PC-3 (cell line): Measurements from ENCODE around the gene ORC4. TPM values are rescaled to one million over a fixed set of nuclear protein-coding genes. Genes with fewer than 3 reads are reported as not detected.

Source experiments
- ATAC-seq: fragments of 200-7000 bp; cut with Tn5 transposase; 2 replicates; pipeline ENCODE4 v1.9.1; 2020; ENCODE audit warnings: mild to moderate bottlenecking, moderate library complexity
- BruUV-seq: library from RNA; stranded (reverse); fragments of 400-500 nt; replicated peaks from 2 replicates; lab custom pipeline; 2021; lab: Mats Ljungman, UMichigan
- CTCF ChIA-PET: fragments of 300-600 bp; sonication (Branson Sonifier 250); formaldehyde crosslinking; loops from one replicate; lab custom pipeline; 2022; ENCODE audit warnings: antibody characterized with exemption; lab: Charles Lee
- POLR2A ChIA-PET: fragments of 300-600 bp; sonication (Branson Sonifier 250); formaldehyde crosslinking; loops from one replicate; lab custom pipeline; 2022; ENCODE audit warnings: antibody characterized with exemption; ENCODE audit not compliant: unreplicated experiment; lab: Charles Lee
- DNase-seq: peaks from one replicate; pipeline ENCODE4 v3.0.0-alpha.2; 2015
- H2AFZ ChIP-seq: fragments of 300-600 bp; sonication (generic); 2 replicates; pipeline ENCODE4 v1.6.0; 2016; ENCODE audit warnings: antibody characterized with exemption, low read length
- H3F3A ChIP-seq: fragments of 300-600 bp; sonication (generic); one replicate; pipeline ENCODE4 v1.6.0; 2017; ENCODE audit warnings: antibody characterized with exemption, low read length, control low read depth, mild to moderate bottlenecking; ENCODE audit not compliant: unreplicated experiment
- H3K27ac ChIP-seq: fragments of 300-600 bp; sonication (generic); 2 replicates; pipeline ENCODE4 v1.5.1; 2016; ENCODE audit warnings: mild to moderate bottlenecking, low read length
- H3K27me3 ChIP-seq: fragments of 300-600 bp; sonication (generic); 2 replicates; pipeline ENCODE4 v1.6.1; 2016; ENCODE audit warnings: low read length, mixed read lengths
- H3K36me3 ChIP-seq: fragments of 300-600 bp; sonication (generic); 2 replicates; pipeline ENCODE4 v1.6.1; 2016; ENCODE audit warnings: low read depth, mixed run types, low read length, mixed read lengths
- H3K4me1 ChIP-seq: fragments of 300-600 bp; sonication (generic); 2 replicates; pipeline ENCODE4 v1.5.1; 2016; ENCODE audit warnings: low read length; ENCODE audit not compliant: insufficient read depth
- H3K4me2 ChIP-seq: fragments of 300-600 bp; sonication (generic); 2 replicates; pipeline ENCODE4 v1.6.0; 2016; ENCODE audit warnings: low read length
- H3K4me3 ChIP-seq: fragments of 300-600 bp; sonication (generic); 2 replicates; pipeline ENCODE4 v1.5.1; 2016; ENCODE audit warnings: mild to moderate bottlenecking, low read length, mixed read lengths
- H3K79me2 ChIP-seq: fragments of 300-600 bp; sonication (generic); 2 replicates; pipeline ENCODE4 v1.6.1; 2017; ENCODE audit warnings: low read length, mixed read lengths
- H3K9ac ChIP-seq: fragments of 300-600 bp; sonication (generic); 2 replicates; pipeline ENCODE4 v1.6.0; 2016; ENCODE audit warnings: mild to moderate bottlenecking, low read length
- H3K9me2 ChIP-seq: fragments of 300-600 bp; sonication (generic); replicated peaks from 2 replicates; pipeline ENCODE4 v1.6.1; 2016; ENCODE audit warnings: mixed run types, low read length, mixed read lengths
- H3K9me3 ChIP-seq: fragments of 300-600 bp; sonication (generic); 2 replicates; pipeline ENCODE4 v1.6.1; 2016; ENCODE audit warnings: low read length, mixed read lengths
- H4K20me1 ChIP-seq: fragments of 300-600 bp; sonication (generic); 2 replicates; pipeline ENCODE4 v1.6.1; 2016; ENCODE audit warnings: low read length, mixed read lengths
- CTCF ChIP-seq: fragments of 300-600 bp; sonication (generic); conservative IDR thresholded peaks from 2 replicates; pipeline ENCODE4 v1.5.1; 2017; ENCODE audit warnings: antibody characterized with exemption, low read depth, mild to moderate bottlenecking, low read length
- EZH2 ChIP-seq: fragments of 300-600 bp; sonication (generic); IDR thresholded peaks from one replicate; pipeline ENCODE4 v1.6.1; 2017; ENCODE audit warnings: antibody characterized with exemption, mild to moderate bottlenecking, low read length; ENCODE audit not compliant: unreplicated experiment
- EZH2phosphoT487 ChIP-seq: fragments of 300-600 bp; sonication (generic); IDR thresholded peaks from 2 replicates; pipeline ENCODE4 v1.6.1; 2018; ENCODE audit warnings: mild to moderate bottlenecking, antibody characterized with exemption, low read length, borderline replicate concordance
- intact Hi-C: fragments of 100-400 bp; cut with micrococcal nuclease; formaldehyde crosslinking; loops from 2 replicates; pipeline ENCODE4 v1.9.0; 2023
- total RNA-seq: library from RNA; depleted of rRNA; stranded (reverse); fragments of >200 nt; gene quantifications from 2 replicates; pipeline ENCODE4 v1.2.3, GENCODE V29; 2014

Gene ORC4
- total RNA-seq, 1 experiment from 2014 or later, result 65.9 TPM

GRCh38 chr2:147927053-147927588 lies 93.4 kb downstream of the ORC4 start:
- no peak overlapping the region for H3K4me3 ChIP-seq
- H3K9me3 ChIP-seq, result no peaks in the 10 kb centered on the region
- ATAC-seq (no peak), DNase-seq (no peak)
- H3K4me2 ChIP-seq, result no peak overlapping the region
- TF ChIP-seq EZH2phosphoT487, result no peak
- TF ChIP-seq CTCF, result no peak
- no peak for TF ChIP-seq EZH2
- intact Hi-C loops, result no loop called here
- no peak overlapping the region for H3K27ac ChIP-seq
- no peaks in the 10 kb centered on the region for H3K9me2 ChIP-seq
- no peak overlapping the region for H3K9ac ChIP-seq
- H2AFZ ChIP-seq, result no peak overlapping the region
- H3K79me2 ChIP-seq, result no peaks in the 10 kb centered on the region
- POLR2A ChIA-PET, result interaction anchor here (0.7 kb wide), 1 partner anchor 167 kb away, joined by 10 read pairs; no protein-coding TSS in a partner anchor
- H3K27me3 ChIP-seq, result no peaks in the 10 kb centered on the region
- H3F3A ChIP-seq, result no peaks in the 10 kb centered on the region
- no peaks in the 10 kb centered on the region for H3K4me1 ChIP-seq
- BruUV-seq, result no TSS peak
- H3K36me3 ChIP-seq, result 0 out of 2 replicates have a peak, but pooled peaks cover 4% of the 10 kb centered on the region
- no peaks in the 10 kb centered on the region for H4K20me1 ChIP-seq
- CTCF ChIA-PET, result no interaction called here

GRCh38 chr2:147925886-147926285 lies 94.7 kb downstream of the ORC4 start:
- Histone ChIP-seq H3K9me2 (no peaks in the 10 kb centered on the region), H3K9me3 (no peaks in the 10 kb centered on the region), H3K9ac (no peak overlapping the region), H3K27me3 (no peaks in the 10 kb centered on the region), H3K4me2 (no peak overlapping the region), H4K20me1 (no peaks in the 10 kb centered on the region), H2AFZ (no peak overlapping the region), H3F3A (no peaks in the 10 kb centered on the region), H3K4me3 (no peak overlapping the region), H3K4me1 (no peaks in the 10 kb centered on the region), H3K27ac (no peak overlapping the region), H3K36me3 (0 out of 2 replicates have a peak, but pooled peaks cover 4% of the 10 kb centered on the region), H3K79me2 (no peaks in the 10 kb centered on the region)
- POLR2A ChIA-PET, result no interaction called here
- intact Hi-C loops, result no loop called here
- no peak for ATAC-seq
- DNase-seq, result no peak
- BruUV-seq, result no TSS peak
- TF ChIP-seq CTCF (no peak), EZH2 (no peak), EZH2phosphoT487 (no peak)
- CTCF ChIA-PET, result no interaction called here

- ChIA-PET CTCF (no interaction called here), POLR2A (no interaction called here)
- H2AFZ ChIP-seq, result no peak overlapping the region
- 0 out of 2 replicates have a peak, but pooled peaks cover 4% of the 10 kb centered on the region for H3K36me3 ChIP-seq
- no peaks in the 10 kb centered on the region for H3F3A ChIP-seq
- TF ChIP-seq EZH2 (no peak), EZH2phosphoT487 (no peak), CTCF (no peak)
- no TSS peak for BruUV-seq
- intact Hi-C loops, result no loop called here
- DNase-seq, result no peak
- no peaks in the 10 kb centered on the region for H4K20me1 ChIP-seq
- H3K27ac ChIP-seq, result no peak overlapping the region
- H3K9me3 ChIP-seq, result no peaks in the 10 kb centered on the region
- no peaks in the 10 kb centered on the region for H3K79me2 ChIP-seq
- H3K4me2 ChIP-seq, result no peak overlapping the region
- H3K4me1 ChIP-seq, result no peaks in the 10 kb centered on the region
- H3K27me3 ChIP-seq, result no peaks in the 10 kb centered on the region
- no peak overlapping the region for H3K4me3 ChIP-seq
- no peak overlapping the region for H3K9ac ChIP-seq
- H3K9me2 ChIP-seq, result no peaks in the 10 kb centered on the region
- ATAC-seq, result no peak
Observed at GRCh38 chr2:147924647-147925046, 95.9 kb downstream of the ORC4 start.
